IMR-90 (cell line): Measurements from ENCODE around the gene SNRNP35. TPM values are rescaled to one million over a fixed set of nuclear protein-coding genes. Genes with fewer than 3 reads are reported as not detected.

Experiments used
- ATAC-seq: fragments of 200-7000 bp; cut with Tn5 transposase; 2 replicates; pipeline ENCODE4 v1.9.1; 2020; ENCODE audit warnings: low read depth, mild to moderate bottlenecking, moderate library complexity
- BruUV-seq: library from RNA; stranded (reverse); fragments of 400-500 nt; replicated peaks from 2 replicates; lab custom pipeline; 2021; lab: Mats Ljungman, UMichigan
- CTCF ChIA-PET: fragments of 300-600 bp; formaldehyde crosslinking; extraction: SDS; loops from one replicate; lab custom pipeline; 2021; ENCODE audit warnings: antibody characterized with exemption; lab: Yijun Ruan, JAX
- POLR2A ChIA-PET: fragments of 300-600 bp; sonication (Branson Sonifier 250); formaldehyde crosslinking; loops from one replicate; lab custom pipeline; 2022; ENCODE audit warnings: antibody characterized with exemption; ENCODE audit not compliant: unreplicated experiment; lab: Charles Lee
- DNase-seq: peaks from one replicate; pipeline ENCODE4 v3.0.0; 2013
- H2AFZ ChIP-seq: replicated peaks from 2 replicates; pipeline ENCODE3; 2013; ENCODE audit warnings: low read length, mild to moderate bottlenecking; ENCODE audit not compliant: poor library complexity
- H2AK5ac ChIP-seq: 2 replicates; pipeline ENCODE4 v1.6.1; 2013; ENCODE audit warnings: low read depth, low read length, inconsistent platforms
- H2AK9ac ChIP-seq: replicated peaks from 2 replicates; pipeline ENCODE3; 2013; ENCODE audit warnings: mild to moderate bottlenecking, low read depth, low read length, moderate library complexity; ENCODE audit not compliant: poor library complexity
- H2BK120ac ChIP-seq: 2 replicates; pipeline ENCODE4 v1.6.1; 2013; ENCODE audit warnings: low read depth, low read length, inconsistent platforms
- H2BK15ac ChIP-seq: 3 replicates; pipeline ENCODE4 v1.6.1; 2013; ENCODE audit warnings: low read depth, low read length, inconsistent platforms
- H2BK20ac ChIP-seq: 2 replicates; pipeline ENCODE4 v1.6.1; 2013; ENCODE audit warnings: low read depth, mild to moderate bottlenecking, inconsistent platforms, low read length, moderate library complexity
- H2BK5ac ChIP-seq: 2 replicates; pipeline ENCODE4 v1.6.1; 2013; ENCODE audit warnings: mild to moderate bottlenecking, low read depth, low read length, inconsistent platforms; ENCODE audit not compliant: poor library complexity, severe bottlenecking
- H3K14ac ChIP-seq: replicated peaks from 2 replicates; pipeline ENCODE4 v1.6.1; 2013; ENCODE audit warnings: low read depth, low read length, inconsistent platforms
- H3K18ac ChIP-seq: 2 replicates; pipeline ENCODE4 v1.6.1; 2013; ENCODE audit warnings: low read depth, low read length, control low read depth
- H3K23ac ChIP-seq: 2 replicates; pipeline ENCODE4 v1.6.1; 2013; ENCODE audit warnings: low read depth, low read length, inconsistent platforms
- H3K27ac ChIP-seq: 2 replicates; pipeline ENCODE4 v1.5.1; 2013; ENCODE audit warnings: mild to moderate bottlenecking, control low read depth, low read length; ENCODE audit not compliant: insufficient read depth
- H3K27me3 ChIP-seq: 2 replicates; pipeline ENCODE4 v1.6.1; 2013; ENCODE audit warnings: low read length; ENCODE audit not compliant: control insufficient read depth, insufficient read depth
- H3K36me3 ChIP-seq: 2 replicates; pipeline ENCODE4 v1.6.1; 2013; ENCODE audit warnings: low read length, mixed read lengths; ENCODE audit not compliant: control insufficient read depth, insufficient read depth
- H3K4ac ChIP-seq: 2 replicates; pipeline ENCODE4 v1.6.1; 2013; ENCODE audit warnings: low read depth, low read length, inconsistent platforms
- H3K4me1 ChIP-seq: 2 replicates; pipeline ENCODE4 v1.6.1; 2013; ENCODE audit warnings: low read length, mixed read lengths; ENCODE audit not compliant: control insufficient read depth, insufficient read depth
- H3K4me2 ChIP-seq: 2 replicates; pipeline ENCODE4 v1.6.1; 2013; ENCODE audit warnings: low read depth, mild to moderate bottlenecking, control low read depth, low read length, moderate library complexity
- H3K4me3 ChIP-seq: 2 replicates; pipeline ENCODE4 v1.5.1; 2013; ENCODE audit warnings: low read depth, mild to moderate bottlenecking, control low read depth, low read length, moderate library complexity; ENCODE audit not compliant: insufficient read depth
- H3K56ac ChIP-seq: 2 replicates; pipeline ENCODE4 v1.6.1; 2013; ENCODE audit warnings: low read length, inconsistent platforms; ENCODE audit not compliant: insufficient read depth; ENCODE audit errors: extremely low read depth
- H3K79me1 ChIP-seq, 2 experiments: 2 replicates each; pipeline ENCODE4 v1.6.1; 2013; ENCODE audit warnings: low read length in 2 of 2, inconsistent platforms in 1 of 2, low read depth in 1 of 2
- H3K9ac ChIP-seq: 2 replicates; pipeline ENCODE4 v1.6.1; 2013; ENCODE audit warnings: low read depth, low read length, control low read depth
- H3K9me1 ChIP-seq: 2 replicates; pipeline ENCODE4 v1.6.1; 2013; ENCODE audit warnings: low read length, inconsistent platforms; ENCODE audit not compliant: insufficient read depth
- H3K9me3 ChIP-seq: 2 replicates; pipeline ENCODE4 v1.6.1; 2013; ENCODE audit warnings: low read length; ENCODE audit not compliant: control insufficient read depth, insufficient read depth
- H4K20me1 ChIP-seq: 2 replicates; pipeline ENCODE4 v1.6.1; 2013; ENCODE audit warnings: low read length, inconsistent platforms; ENCODE audit not compliant: insufficient read depth
- H4K5ac ChIP-seq: 2 replicates; pipeline ENCODE4 v1.6.1; 2013; ENCODE audit warnings: mild to moderate bottlenecking, low read depth, low read length, control low read depth
- H4K8ac ChIP-seq, 2 experiments: 2 replicates each; pipeline ENCODE4 v1.6.1; 2013; ENCODE audit warnings: low read depth in 2 of 2, low read length in 2 of 2, control low read depth in 1 of 2, inconsistent platforms in 1 of 2
- H4K91ac ChIP-seq: 2 replicates; pipeline ENCODE4 v1.6.1; 2013; ENCODE audit warnings: low read depth, low read length, inconsistent platforms; ENCODE audit not compliant: insufficient read depth
- BHLHE40 ChIP-seq: fragments of 150-350 bp; IDR thresholded peaks from 2 replicates; pipeline ENCODE4 v1.6.1; 2016; ENCODE audit warnings: mild to moderate bottlenecking, low read depth, low read length
- CEBPB ChIP-seq: IDR thresholded peaks from 2 replicates; pipeline ENCODE4 v1.6.1; 2012; ENCODE audit warnings: low read depth, low read length, improper control_type of control experiment
- CHD1 ChIP-seq: IDR thresholded peaks from 2 replicates; pipeline ENCODE4 v1.6.1; 2012; ENCODE audit warnings: low read depth, low read length, improper control_type of control experiment
- ELK1 ChIP-seq: fragments of 150-350 bp; IDR thresholded peaks from 2 replicates; pipeline ENCODE4 v1.6.1; 2016; ENCODE audit warnings: low read depth, mild to moderate bottlenecking, low read length, moderate library complexity, borderline replicate concordance
- FOS ChIP-seq: fragments of 150-350 bp; IDR thresholded peaks from 2 replicates; pipeline ENCODE4 v1.6.1; 2016; ENCODE audit warnings: low read depth, low read length
- MAFK ChIP-seq: IDR thresholded peaks from 2 replicates; pipeline ENCODE4 v1.6.1; 2012; ENCODE audit warnings: low read depth, low read length, improper control_type of control experiment
- MAZ ChIP-seq: IDR thresholded peaks from 2 replicates; pipeline ENCODE4 v1.6.1; 2012; ENCODE audit warnings: low read depth, mild to moderate bottlenecking, low read length, improper control_type of control experiment, moderate library complexity, borderline replicate concordance
- MXI1 ChIP-seq: IDR thresholded peaks from 2 replicates; pipeline ENCODE4 v1.6.1; 2012; ENCODE audit warnings: low read depth, mild to moderate bottlenecking, low read length, moderate library complexity, borderline replicate concordance
- NFE2L2 ChIP-seq: fragments of 150-350 bp; IDR thresholded peaks from 2 replicates; pipeline ENCODE4 v1.6.1; 2016; ENCODE audit warnings: low read depth, mild to moderate bottlenecking, low read length
- POLR2A ChIP-seq: IDR thresholded peaks from 2 replicates; pipeline ENCODE4 v1.6.1; 2012; ENCODE audit warnings: mild to moderate bottlenecking, low read depth, low read length
- RAD21 ChIP-seq: IDR thresholded peaks from 2 replicates; pipeline ENCODE4 v1.6.1; 2012; ENCODE audit warnings: low read length, improper control_type of control experiment
- RCOR1 ChIP-seq: IDR thresholded peaks from 2 replicates; pipeline ENCODE4 v1.6.1; 2012; ENCODE audit warnings: mild to moderate bottlenecking, low read length, improper control_type of control experiment; ENCODE audit not compliant: insufficient replicate concordance
- RFX5 ChIP-seq: IDR thresholded peaks from 2 replicates; pipeline ENCODE4 v1.8.0; 2012; ENCODE audit warnings: low read depth, mild to moderate bottlenecking, low read length, moderate library complexity
- WGBS, 2 experiments: methylation state at CpG; one replicate each; pipeline versions ENCODE4 v1.1.5 to v1.1.7; 2013; ENCODE audit warnings: missing lambda C conversion rate in 2 of 2; ENCODE audit not compliant: insufficient read length in 1 of 2; ENCODE audit errors: extremely low coverage in 2 of 2; 5-methylcytosine and 5-hydroxymethylcytosine counted together
- dilution Hi-C: fragments of 300-500 bp; cut with HindIII; formaldehyde crosslinking; loops from one replicate; pipeline ENCODE4 v1.14.3; 2018; ENCODE audit warnings: low sequenced_read_pairs; ENCODE audit not compliant: unreplicated experiment
- in situ Hi-C: fragments of 300-500 bp; cut with MboI; formaldehyde crosslinking; loops from 3 replicates; pipeline ENCODE4 v1.14.3; 2019; ENCODE audit warnings: low sequenced_read_pairs, inconsistent platforms, mixed read lengths
- intact Hi-C: fragments of 100-400 bp; cut with micrococcal nuclease; formaldehyde crosslinking; loops from 2 replicates; pipeline ENCODE4 v1.10.0; 2022
- polyA plus RNA-seq, 3 experiments: library from polyadenylated mRNA; depleted of rRNA; stranded (reverse); fragments of >200 nt; gene quantifications; 2 replicates each; pipeline ENCODE4 v1.2.3, GENCODE V29; 2012; ENCODE audit warnings: low replicate concordance in 1 of 3
- total RNA-seq: library from RNA; depleted of rRNA; stranded (reverse); fragments of >200 nt; gene quantifications from 2 replicates; pipeline ENCODE4 v1.2.3, GENCODE V29; 2012
- TF ChIP-seq, protein P1 (sequence below): conservative IDR thresholded peaks from 2 replicates; pipeline ENCODE4 v1.5.1; 2012; ENCODE audit warnings: mild to moderate bottlenecking, low read depth, low read length, improper control_type of control experiment
- TF ChIP-seq, protein P2 (sequence below): fragments of 150-350 bp; IDR thresholded peaks from 2 replicates; pipeline ENCODE4 v1.6.1; 2017; ENCODE audit warnings: mild to moderate bottlenecking, antibody characterized with exemption, low read length, low read depth

Gene SNRNP35
- total and polyA plus RNA-seq, 2 of the 4 experiments (the other 2 are of a cell fraction), result 4.7 to 15.4 TPM

GRCh38 chr12:123506059-123506842 lies 48.3 kb downstream of the SNRNP35 start:
- H2BK15ac ChIP-seq, result no peak overlapping the region
- H3K14ac ChIP-seq, result no peak overlapping the region
- DNase-seq (no peak), ATAC-seq (no peak)
- no peak overlapping the region for H3K9ac ChIP-seq
- in situ Hi-C loops, result no loop called here
- H3K9me3 ChIP-seq, result no peaks in the 10 kb centered on the region
- H3K4me1 ChIP-seq, result no peaks in the 10 kb centered on the region
- no peak overlapping the region for H3K23ac ChIP-seq
- H2BK20ac ChIP-seq, result no peak overlapping the region
- intact Hi-C loops, result no loop called here
- BruUV-seq, result no TSS peak
- H3K56ac ChIP-seq, result no peak overlapping the region
- H4K8ac ChIP-seq, result no peak overlapping the region
- H3K9me1 ChIP-seq, result peaks cover 9% of the 10 kb centered on the region
- no peak overlapping the region for H3K4me3 ChIP-seq
- H4K91ac ChIP-seq, result no peak overlapping the region
- no peak overlapping the region for H3K27ac ChIP-seq
- ChIA-PET CTCF (no interaction called here), POLR2A (no interaction called here)
- no peak overlapping the region for H3K18ac ChIP-seq
- H2BK5ac ChIP-seq, result no peak overlapping the region
- no peak overlapping the region for H2BK120ac ChIP-seq
- no peak overlapping the region for H3K4ac ChIP-seq
- WGBS, 2 experiments, result 89% methylated on average over 9 of the region's 17 CpGs; no CpG with 5 or more reads in 1 of the 2 experiments
- no peak overlapping the region for H2AK9ac ChIP-seq
- H3K79me1 ChIP-seq, result peaks cover 0 to 31% of the 10 kb centered on the region in 2 experiments; a peak in 3 of 4 replicates
- no peak overlapping the region for H2AFZ ChIP-seq
- dilution Hi-C loops, result no loop called here
- H4K5ac ChIP-seq, result no peak overlapping the region
- H3K4me2 ChIP-seq, result no peak overlapping the region
- peaks cover 7% of the 10 kb centered on the region for H4K20me1 ChIP-seq
- H3K27me3 ChIP-seq, result no peaks in the 10 kb centered on the region
- H2AK5ac ChIP-seq, result no peak overlapping the region
- peaks cover 18% of the 10 kb centered on the region for H3K36me3 ChIP-seq
- TF ChIP-seq MAZ, result no peak
- TF ChIP-seq RCOR1, result no peak
- TF ChIP-seq CEBPB, result no peak
- TF ChIP-seq RFX5, result no peak
- TF ChIP-seq ELK1, result no peak
- no peak for TF ChIP-seq RAD21
- TF ChIP-seq MXI1, result no peak
- TF ChIP-seq FOS, result no peak
- TF ChIP-seq, protein P1, sequence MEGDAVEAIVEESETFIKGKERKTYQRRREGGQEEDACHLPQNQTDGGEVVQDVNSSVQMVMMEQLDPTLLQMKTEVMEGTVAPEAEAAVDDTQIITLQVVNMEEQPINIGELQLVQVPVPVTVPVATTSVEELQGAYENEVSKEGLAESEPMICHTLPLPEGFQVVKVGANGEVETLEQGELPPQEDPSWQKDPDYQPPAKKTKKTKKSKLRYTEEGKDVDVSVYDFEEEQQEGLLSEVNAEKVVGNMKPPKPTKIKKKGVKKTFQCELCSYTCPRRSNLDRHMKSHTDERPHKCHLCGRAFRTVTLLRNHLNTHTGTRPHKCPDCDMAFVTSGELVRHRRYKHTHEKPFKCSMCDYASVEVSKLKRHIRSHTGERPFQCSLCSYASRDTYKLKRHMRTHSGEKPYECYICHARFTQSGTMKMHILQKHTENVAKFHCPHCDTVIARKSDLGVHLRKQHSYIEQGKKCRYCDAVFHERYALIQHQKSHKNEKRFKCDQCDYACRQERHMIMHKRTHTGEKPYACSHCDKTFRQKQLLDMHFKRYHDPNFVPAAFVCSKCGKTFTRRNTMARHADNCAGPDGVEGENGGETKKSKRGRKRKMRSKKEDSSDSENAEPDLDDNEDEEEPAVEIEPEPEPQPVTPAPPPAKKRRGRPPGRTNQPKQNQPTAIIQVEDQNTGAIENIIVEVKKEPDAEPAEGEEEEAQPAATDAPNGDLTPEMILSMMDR, result no peak
- no peak for TF ChIP-seq POLR2A
- TF ChIP-seq, protein P2, sequence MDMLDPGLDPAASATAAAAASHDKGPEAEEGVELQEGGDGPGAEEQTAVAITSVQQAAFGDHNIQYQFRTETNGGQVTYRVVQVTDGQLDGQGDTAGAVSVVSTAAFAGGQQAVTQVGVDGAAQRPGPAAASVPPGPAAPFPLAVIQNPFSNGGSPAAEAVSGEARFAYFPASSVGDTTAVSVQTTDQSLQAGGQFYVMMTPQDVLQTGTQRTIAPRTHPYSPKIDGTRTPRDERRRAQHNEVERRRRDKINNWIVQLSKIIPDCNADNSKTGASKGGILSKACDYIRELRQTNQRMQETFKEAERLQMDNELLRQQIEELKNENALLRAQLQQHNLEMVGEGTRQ, result no peak
- no peak for TF ChIP-seq CHD1
- TF ChIP-seq BHLHE40, result no peak
- no peak for TF ChIP-seq MAFK
- no peak for TF ChIP-seq NFE2L2
